ENCODE results near the gene PRKCE. TPM values are rescaled to one million over a fixed set of nuclear protein-coding genes. Genes with fewer than 3 reads are reported as not detected.

The PRKCE gene
- total and polyA plus RNA-seq, 4 donors: 2.5 to 38.6 (median 5.8) TPM

- H3K27ac ChIP-seq (ENCODE audit: low read depth in 1 of 2, low read length in 2 of 2): no peak overlapping the region
- 92% methylated on average over 6 of the region's 6 CpGs for WGBS
- H3K4me3 ChIP-seq (ENCODE audit: low read depth in 1 of 3, low read length in 3 of 3): no peak overlapping the region
- DNase-seq (ENCODE audit: low spot score): no peak
- H3K9ac ChIP-seq (ENCODE audit: low read depth in 1 of 2, low read length in 2 of 2): no peak overlapping the region
- no peaks in the 10 kb centered on the region for H3K36me3 ChIP-seq (ENCODE audit: control insufficient read depth in 4 of 4, insufficient read depth in 3 of 4, low read depth in 1 of 4, low read length in 3 of 4)
- H3K4me1 ChIP-seq (ENCODE audit: control insufficient read depth in 4 of 4, insufficient read depth in 4 of 4, low read length in 3 of 4): peaks cover 24 to 29% (median 27%) of the 10 kb centered on the region in 4 donors
- TF ChIP-seq TAF1 (conservative IDR thresholded peaks at IDR 0.05) (no peak), FOXA1 (IDR thresholded peaks at IDR 0.05) (no peak), SP1 (IDR thresholded peaks at IDR 0.05) (no peak), HNF4A (conservative IDR thresholded peaks at IDR 0.05) (no peak), JUND (IDR thresholded peaks at IDR 0.05) (no peak), RXRA (IDR thresholded peaks at IDR 0.05) (no peak), FOXA2 (IDR thresholded peaks at IDR 0.05) (no peak), YY1 (IDR thresholded peaks at IDR 0.05) (no peak), NR2F2 (IDR thresholded peaks at IDR 0.05) (no peak)
- TF ChIP-seq, protein P1, sequence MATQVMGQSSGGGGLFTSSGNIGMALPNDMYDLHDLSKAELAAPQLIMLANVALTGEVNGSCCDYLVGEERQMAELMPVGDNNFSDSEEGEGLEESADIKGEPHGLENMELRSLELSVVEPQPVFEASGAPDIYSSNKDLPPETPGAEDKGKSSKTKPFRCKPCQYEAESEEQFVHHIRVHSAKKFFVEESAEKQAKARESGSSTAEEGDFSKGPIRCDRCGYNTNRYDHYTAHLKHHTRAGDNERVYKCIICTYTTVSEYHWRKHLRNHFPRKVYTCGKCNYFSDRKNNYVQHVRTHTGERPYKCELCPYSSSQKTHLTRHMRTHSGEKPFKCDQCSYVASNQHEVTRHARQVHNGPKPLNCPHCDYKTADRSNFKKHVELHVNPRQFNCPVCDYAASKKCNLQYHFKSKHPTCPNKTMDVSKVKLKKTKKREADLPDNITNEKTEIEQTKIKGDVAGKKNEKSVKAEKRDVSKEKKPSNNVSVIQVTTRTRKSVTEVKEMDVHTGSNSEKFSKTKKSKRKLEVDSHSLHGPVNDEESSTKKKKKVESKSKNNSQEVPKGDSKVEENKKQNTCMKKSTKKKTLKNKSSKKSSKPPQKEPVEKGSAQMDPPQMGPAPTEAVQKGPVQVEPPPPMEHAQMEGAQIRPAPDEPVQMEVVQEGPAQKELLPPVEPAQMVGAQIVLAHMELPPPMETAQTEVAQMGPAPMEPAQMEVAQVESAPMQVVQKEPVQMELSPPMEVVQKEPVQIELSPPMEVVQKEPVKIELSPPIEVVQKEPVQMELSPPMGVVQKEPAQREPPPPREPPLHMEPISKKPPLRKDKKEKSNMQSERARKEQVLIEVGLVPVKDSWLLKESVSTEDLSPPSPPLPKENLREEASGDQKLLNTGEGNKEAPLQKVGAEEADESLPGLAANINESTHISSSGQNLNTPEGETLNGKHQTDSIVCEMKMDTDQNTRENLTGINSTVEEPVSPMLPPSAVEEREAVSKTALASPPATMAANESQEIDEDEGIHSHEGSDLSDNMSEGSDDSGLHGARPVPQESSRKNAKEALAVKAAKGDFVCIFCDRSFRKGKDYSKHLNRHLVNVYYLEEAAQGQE (IDR thresholded peaks at IDR 0.05): no peak
- no peaks in the 10 kb centered on the region for H3K27me3 ChIP-seq (ENCODE audit: control insufficient read depth in 4 of 4, insufficient read depth in 4 of 4, low read length in 3 of 4)
- H3K9me3 ChIP-seq (ENCODE audit: control insufficient read depth in 4 of 4, low read length in 3 of 4): no peaks in the 10 kb centered on the region
Observed at GRCh38 chr2:45825001-45825651, 173.7 kb downstream of the PRKCE start.

DNA sequence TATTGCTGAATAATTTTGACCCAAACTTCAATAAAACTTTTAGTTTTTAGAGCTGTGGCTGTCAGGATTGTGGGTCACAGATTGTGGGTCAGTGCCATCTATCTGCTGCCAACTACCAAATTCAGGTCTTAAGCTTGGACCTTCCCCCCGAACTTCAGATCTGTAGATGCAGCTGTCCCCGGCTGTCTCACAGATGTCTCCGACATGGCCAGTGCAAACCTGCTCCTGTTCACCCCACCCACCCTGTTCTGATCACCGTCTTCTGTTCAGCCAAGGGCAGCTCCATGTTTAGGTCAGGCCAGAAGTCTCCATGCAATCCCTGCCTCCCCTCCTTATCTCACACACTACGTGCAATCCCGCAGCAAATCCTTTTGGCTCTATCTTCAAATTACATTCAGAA, 175.0 kb downstream of the PRKCE start:
- H3K9ac ChIP-seq (ENCODE audit: low read depth in 1 of 2, low read length in 2 of 2): no peak overlapping the region
- no peaks in the 10 kb centered on the region for H3K27me3 ChIP-seq (ENCODE audit: control insufficient read depth in 4 of 4, insufficient read depth in 4 of 4, low read length in 3 of 4)
- H3K36me3 ChIP-seq (ENCODE audit: control insufficient read depth in 4 of 4, insufficient read depth in 3 of 4, low read depth in 1 of 4, low read length in 3 of 4): no peaks in the 10 kb centered on the region
- DNase-seq (ENCODE audit: low spot score): no peak
- WGBS: 96% methylated on average over 6 of the region's 6 CpGs
- peaks cover 17 to 28% (median 23%) of the 10 kb centered on the region in 4 donors for H3K4me1 ChIP-seq (ENCODE audit: control insufficient read depth in 4 of 4, insufficient read depth in 4 of 4, low read length in 3 of 4)
- H3K9me3 ChIP-seq (ENCODE audit: control insufficient read depth in 4 of 4, low read length in 3 of 4): peaks cover 0 to 11% (median 4%) of the 10 kb centered on the region in 4 donors
- TF ChIP-seq, protein P2, sequence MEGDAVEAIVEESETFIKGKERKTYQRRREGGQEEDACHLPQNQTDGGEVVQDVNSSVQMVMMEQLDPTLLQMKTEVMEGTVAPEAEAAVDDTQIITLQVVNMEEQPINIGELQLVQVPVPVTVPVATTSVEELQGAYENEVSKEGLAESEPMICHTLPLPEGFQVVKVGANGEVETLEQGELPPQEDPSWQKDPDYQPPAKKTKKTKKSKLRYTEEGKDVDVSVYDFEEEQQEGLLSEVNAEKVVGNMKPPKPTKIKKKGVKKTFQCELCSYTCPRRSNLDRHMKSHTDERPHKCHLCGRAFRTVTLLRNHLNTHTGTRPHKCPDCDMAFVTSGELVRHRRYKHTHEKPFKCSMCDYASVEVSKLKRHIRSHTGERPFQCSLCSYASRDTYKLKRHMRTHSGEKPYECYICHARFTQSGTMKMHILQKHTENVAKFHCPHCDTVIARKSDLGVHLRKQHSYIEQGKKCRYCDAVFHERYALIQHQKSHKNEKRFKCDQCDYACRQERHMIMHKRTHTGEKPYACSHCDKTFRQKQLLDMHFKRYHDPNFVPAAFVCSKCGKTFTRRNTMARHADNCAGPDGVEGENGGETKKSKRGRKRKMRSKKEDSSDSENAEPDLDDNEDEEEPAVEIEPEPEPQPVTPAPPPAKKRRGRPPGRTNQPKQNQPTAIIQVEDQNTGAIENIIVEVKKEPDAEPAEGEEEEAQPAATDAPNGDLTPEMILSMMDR (IDR thresholded peaks at IDR 0.05; ENCODE audit: low read depth, low read length, missing input control): no peak
- TF ChIP-seq FOXA1 (IDR thresholded peaks at IDR 0.05) (no peak), NR2F2 (IDR thresholded peaks at IDR 0.05) (no peak), JUND (IDR thresholded peaks at IDR 0.05) (no peak), TAF1 (conservative IDR thresholded peaks at IDR 0.05) (no peak), HNF4A (conservative IDR thresholded peaks at IDR 0.05) (no peak)
- TF ChIP-seq, protein P1 (IDR thresholded peaks at IDR 0.05): no peak
- no peak overlapping the region for H3K4me3 ChIP-seq (ENCODE audit: low read depth in 1 of 3, low read length in 3 of 3)
- no peak overlapping the region for H3K27ac ChIP-seq (ENCODE audit: low read depth in 1 of 2, low read length in 2 of 2)

All from liver (tissue), 9 donors.